Pulmonary artery endothelial cell (primary cell): ENCODE data around the gene DYTN. TPM values are rescaled to one million over a fixed set of nuclear protein-coding genes. Genes with fewer than 3 reads are reported as not detected.

Experiments used
- DNase-seq: peaks from one replicate; pipeline ENCODE4 v3.0.0-alpha.2; 2011; ENCODE audit warnings: low read depth, low spot score
- total RNA-seq: library from RNA; depleted of rRNA; stranded (reverse); fragments of >200 nt; gene quantifications from 2 replicates; pipeline ENCODE4 v1.2.3, GENCODE V29; 2014

Gene DYTN
- total RNA-seq, 1 donor from 2014 or later = not detected

- no peak for DNase-seq
Measured at GRCh38 chr2:206616151-206616550, 102.0 kb downstream of the DYTN start.

GRCh38 chr2:206615417-206616089, 102.6 kb downstream of the DYTN start:
- DNase-seq = no peak

GRCh38 chr2:206614811-206615210, 103.4 kb downstream of the DYTN start:
- DNase-seq = no peak

GRCh38 chr2:206611736-206612135, 106.5 kb downstream of the DYTN start:
- DNase-seq = no peak

GRCh38 chr2:206611191-206611590, 107.0 kb downstream of the DYTN start:
- no peak for DNase-seq

- DNase-seq = no peak
Measured at GRCh38 chr2:206610451-206610850, 107.7 kb downstream of the DYTN start.

GRCh38 chr2:206603243-206603642, 115.0 kb downstream of the DYTN start:
- DNase-seq = no peak

Other genes starting within 250 kb of the DYTN start
- not detected in 2 replicates for gene FAM237A, start 75.9 kb downstream of the DYTN start, total RNA-seq
- 0.26 and 0.35 TPM in 2 replicates for gene MDH1B, start 46.9 kb upstream of the DYTN start, total RNA-seq
- gene FASTKD2, start 47.2 kb upstream of the DYTN start, total RNA-seq = 47.2 and 58.1 TPM in 2 replicates
- not detected in 2 replicates for gene CPO, start 221.1 kb upstream of the DYTN start, total RNA-seq